GM18505 (cell line): Measurements from ENCODE around the gene TRHDE.
"Not testable (repeated sequence)": the region's sequence is repeated elsewhere in the genome, so short reads cannot be mapped to it uniquely, and the experiment has no call there.

ENCODE experiments used
- ATAC-seq: cut with Tn5 transposase; IDR thresholded peaks from one replicate; pipeline ENCODE4 v1.9.1; 2021; ENCODE audit not compliant: unreplicated experiment
- POLR2A ChIP-seq: IDR thresholded peaks from 4 replicates; pipeline ENCODE4 v1.6.1; 2011; ENCODE audit warnings: borderline replicate concordance; ENCODE audit not compliant: insufficient read depth, insufficient read length; ENCODE audit errors: extremely low read depth

TRHDE gene

GRCh38 chr12:72642706-72643105 lies 370.5 kb downstream of the TRHDE start:
- no peak for ATAC-seq
- no peak for TF ChIP-seq POLR2A

GRCh38 chr12:72647139-72647538 lies 375.0 kb downstream of the TRHDE start:
- ATAC-seq = no peak

GRCh38 chr12:72658615-72659014 lies 386.4 kb downstream of the TRHDE start:
- no peak for TF ChIP-seq POLR2A
- ATAC-seq = no peak

More at GRCh38 chr12:72647139-72647538, 375.0 kb downstream of the TRHDE start:
- no peak for TF ChIP-seq POLR2A

- not testable (repeated sequence) for ATAC-seq
Measured at GRCh38 chr12:72660174-72660573, 388.0 kb downstream of the TRHDE start.

GRCh38 chr12:72673853-72674252 lies 401.7 kb downstream of the TRHDE start:
- TF ChIP-seq POLR2A = no peak
- ATAC-seq = peak; percentile 54

GRCh38 chr12:72676556-72676955 lies 404.4 kb downstream of the TRHDE start:
- no peak for ATAC-seq
- TF ChIP-seq POLR2A = no peak

- TF ChIP-seq POLR2A = no peak
- ATAC-seq = no peak
Measured at GRCh38 chr12:72677139-72677538, 405.0 kb downstream of the TRHDE start.

- TF ChIP-seq POLR2A = no peak
- ATAC-seq = no peak
Measured at GRCh38 chr12:72677846-72678245, 405.7 kb downstream of the TRHDE start.

GRCh38 chr12:72679147-72679757 lies 407.1 kb downstream of the TRHDE start:
- no peak for ATAC-seq
- no peak for TF ChIP-seq POLR2A

- no peak for ATAC-seq
- TF ChIP-seq POLR2A = no peak
Measured at GRCh38 chr12:72681028-72681427, 408.9 kb downstream of the TRHDE start.

GRCh38 chr12:72684491-72684890 lies 412.3 kb downstream of the TRHDE start:
- ATAC-seq = no peak
- no peak for TF ChIP-seq POLR2A

GRCh38 chr12:72692338-72692737 lies 420.2 kb downstream of the TRHDE start:
- TF ChIP-seq POLR2A = no peak
- no peak for ATAC-seq

- TF ChIP-seq POLR2A = no peak
- no peak for ATAC-seq
Measured at GRCh38 chr12:72694193-72694592, 422.0 kb downstream of the TRHDE start.

GRCh38 chr12:72699362-72699761 lies 427.2 kb downstream of the TRHDE start:
- no peak for ATAC-seq
- TF ChIP-seq POLR2A = no peak

- ATAC-seq = not testable (repeated sequence)
Measured at GRCh38 chr12:72712025-72712424, 439.9 kb downstream of the TRHDE start.
